Spleen (tissue), 7 donors: Measurements from ENCODE around the gene PDGFC.

Experiments
- POLR2A ChIP-seq, 3 donors: fragments of 450-650 bp; IDR thresholded peaks; one replicate each; pipeline ENCODE4 v1.5.1; 2017; ENCODE audit warnings: antibody characterized with exemption in 3 of 3, mild to moderate bottlenecking in 1 of 3
- TF ChIP-seq, protein P1 (sequence below), 11 experiments: fragments of 200-600 bp in 7 of 11; fragments of 450-650 bp in 4 of 11; sonication (generic) in 4 of 11; IDR thresholded peaks in 8 of 11; conservative IDR thresholded peaks in 3 of 11; 1 replicate in 7 of 11; 2 replicates in 4 of 11; pipeline versions ENCODE4 v1.4.0 to v1.8.0; 2016 to 2021; ENCODE audit warnings: antibody characterized with exemption in 11 of 11, inconsistent platforms in 4 of 11, mild to moderate bottlenecking in 1 of 11
- donor health status: DM: no; HTN: no; CAD: no; lungs with moderate emphysema.
- donor health status: DM: no; HTN: no; CAD: no.
- donor health status: DM: no; HTN: no; CAD: no.

DNA sequence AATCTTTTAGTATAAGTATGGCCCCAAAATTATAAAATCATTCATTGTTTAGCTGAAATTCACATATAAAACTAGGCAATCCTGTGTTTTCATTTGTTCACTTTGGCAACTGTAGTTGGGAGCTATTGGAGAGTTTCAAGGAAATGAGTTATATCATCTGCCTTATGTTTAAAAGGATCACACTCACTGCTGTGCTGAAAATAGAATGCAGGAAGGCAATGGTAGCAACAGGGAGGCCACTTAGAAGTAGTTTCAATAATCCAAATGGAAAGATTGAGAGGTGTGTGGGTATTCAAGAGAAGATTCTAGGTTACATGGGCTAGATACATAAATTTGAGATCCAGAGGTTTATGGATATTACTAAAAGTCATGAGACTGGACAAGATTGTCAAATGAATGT lies 184.9 kb downstream of the PDGFC start:
- no peak for TF ChIP-seq POLR2A (IDR thresholded peaks at IDR 0.05)
- TF ChIP-seq, protein P1, sequence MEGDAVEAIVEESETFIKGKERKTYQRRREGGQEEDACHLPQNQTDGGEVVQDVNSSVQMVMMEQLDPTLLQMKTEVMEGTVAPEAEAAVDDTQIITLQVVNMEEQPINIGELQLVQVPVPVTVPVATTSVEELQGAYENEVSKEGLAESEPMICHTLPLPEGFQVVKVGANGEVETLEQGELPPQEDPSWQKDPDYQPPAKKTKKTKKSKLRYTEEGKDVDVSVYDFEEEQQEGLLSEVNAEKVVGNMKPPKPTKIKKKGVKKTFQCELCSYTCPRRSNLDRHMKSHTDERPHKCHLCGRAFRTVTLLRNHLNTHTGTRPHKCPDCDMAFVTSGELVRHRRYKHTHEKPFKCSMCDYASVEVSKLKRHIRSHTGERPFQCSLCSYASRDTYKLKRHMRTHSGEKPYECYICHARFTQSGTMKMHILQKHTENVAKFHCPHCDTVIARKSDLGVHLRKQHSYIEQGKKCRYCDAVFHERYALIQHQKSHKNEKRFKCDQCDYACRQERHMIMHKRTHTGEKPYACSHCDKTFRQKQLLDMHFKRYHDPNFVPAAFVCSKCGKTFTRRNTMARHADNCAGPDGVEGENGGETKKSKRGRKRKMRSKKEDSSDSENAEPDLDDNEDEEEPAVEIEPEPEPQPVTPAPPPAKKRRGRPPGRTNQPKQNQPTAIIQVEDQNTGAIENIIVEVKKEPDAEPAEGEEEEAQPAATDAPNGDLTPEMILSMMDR (IDR thresholded peaks at IDR 0.05 in 8 of 11, conservative IDR thresholded peaks at IDR 0.05 in 3 of 11) = no peak
